ENCODE data around the gene RFTN1.

- TF ChIP-seq PKNOX1 (IDR thresholded peaks at IDR 0.05) = no peak
- TF ChIP-seq CTCF (IDR thresholded peaks at IDR 0.05 in 2 of 3, conservative IDR thresholded peaks at IDR 0.05 in 1 of 3; ENCODE audit: insufficient read depth in 2 of 3, low read depth in 1 of 3, low read length in 3 of 3) = no peak
- TF ChIP-seq ZNF174 (CRISPR knock-in tag; IDR thresholded peaks at IDR 0.05) = no peak
- no peak for TF ChIP-seq RBFOX2 (IDR thresholded peaks at IDR 0.05; ENCODE audit: low read depth, low read length)
- TF ChIP-seq ZHX1 (conservative IDR thresholded peaks at IDR 0.05; ENCODE audit: low read length) = no peak
- no peak for TF ChIP-seq XRCC3 (IDR thresholded peaks at IDR 0.05)
These were observed 228.9 kb downstream of the RFTN1 start for GRCh38 chr3:16284633-16285032.
